CD14-positive monocyte (primary cell): Measurements from ENCODE around the gene RABEP2. TPM values are rescaled to one million over a fixed set of nuclear protein-coding genes. Genes with fewer than 3 reads are reported as not detected.

Source experiments
- DNase-seq, 3 donors: peaks; one replicate each; pipeline ENCODE4 v3.0.0-alpha.2; 2011 to 2022
- H2AFZ ChIP-seq: 2 replicates; pipeline ENCODE4 v1.6.0; 2012; ENCODE audit warnings: mild to moderate bottlenecking, low read depth, low read length, inconsistent platforms; ENCODE audit not compliant: insufficient read depth, poor library complexity, severe bottlenecking
- H3K27ac ChIP-seq, 2 donors: 1 replicate in 1 of 2; 2 replicates in 1 of 2; pipeline ENCODE4 v1.5.1; 2012 to 2013; ENCODE audit warnings: low read length in 2 of 2, control low read depth in 1 of 2, inconsistent platforms in 1 of 2, low read depth in 1 of 2, mild to moderate bottlenecking in 1 of 2
- H3K27me3 ChIP-seq, 2 donors: one replicate each; pipeline versions ENCODE4 v1.6.0 to v1.6.1; 2011 to 2013; ENCODE audit warnings: low read length in 2 of 2; ENCODE audit not compliant: control insufficient read depth in 2 of 2, insufficient read depth in 2 of 2
- H3K36me3 ChIP-seq, 2 donors: replicated peaks in 1 of 2; 1 replicate in 1 of 2; 2 replicates in 1 of 2; pipeline versions ENCODE4 v1.5.1 to v1.6.1; 2012 to 2013; ENCODE audit warnings: low read length in 2 of 2, control low read depth in 1 of 2, inconsistent platforms in 1 of 2, mild to moderate bottlenecking in 1 of 2; ENCODE audit not compliant: insufficient read depth in 2 of 2, control insufficient read depth in 1 of 2
- H3K4me1 ChIP-seq, 2 donors: 1 replicate in 1 of 2; 2 replicates in 1 of 2; pipeline versions ENCODE4 v1.5.1 to v1.6.1; 2012 to 2013; ENCODE audit warnings: low read length in 2 of 2, control low read depth in 1 of 2, inconsistent platforms in 1 of 2, mild to moderate bottlenecking in 1 of 2, moderate library complexity in 1 of 2; ENCODE audit not compliant: insufficient read depth in 2 of 2, control insufficient read depth in 1 of 2
- H3K4me2 ChIP-seq: replicated peaks from 2 replicates; pipeline ENCODE3; 2012; ENCODE audit warnings: low read length, moderate library complexity, mild to moderate bottlenecking; ENCODE audit not compliant: poor library complexity, severe bottlenecking; ENCODE audit errors: extremely low read depth
- H3K4me3 ChIP-seq, 3 experiments: fragments of 200-600 bp in 1 of 3; sonication (generic) in 1 of 3; replicated peaks in 1 of 3; 1 replicate in 2 of 3; 2 replicates in 1 of 3; pipeline ENCODE4 v1.5.1; 2011 to 2013; ENCODE audit warnings: low read length in 3 of 3, mild to moderate bottlenecking in 3 of 3, control low read depth in 2 of 3, low read depth in 2 of 3, inconsistent platforms in 1 of 3, moderate library complexity in 1 of 3
- H3K79me2 ChIP-seq: 2 replicates; pipeline ENCODE4 v1.6.0; 2012; ENCODE audit warnings: mild to moderate bottlenecking, control low read depth, inconsistent platforms, low read length, moderate library complexity; ENCODE audit not compliant: insufficient read depth
- H3K9ac ChIP-seq: 2 replicates; pipeline ENCODE4 v1.6.0; 2017; ENCODE audit warnings: low read length, mild to moderate bottlenecking; ENCODE audit not compliant: insufficient read depth, poor library complexity, severe bottlenecking
- H3K9me3 ChIP-seq, 2 donors: replicated peaks in 1 of 2; 1 replicate in 1 of 2; 2 replicates in 1 of 2; pipeline versions ENCODE4 v1.5.1 to v1.6.1; 2012 to 2013; ENCODE audit warnings: low read length in 2 of 2, control low read depth in 1 of 2; ENCODE audit not compliant: control insufficient read depth in 1 of 2, insufficient read depth in 1 of 2
- H4K20me1 ChIP-seq: 2 replicates; pipeline ENCODE4 v1.6.0; 2012; ENCODE audit warnings: mild to moderate bottlenecking, low read length, control low read depth, moderate library complexity; ENCODE audit not compliant: insufficient read depth
- H3K27ac Mint-ChIP-seq, 7 donors: one replicate each; pipeline ENCODE4 v1.8.0; 2020; ENCODE audit warnings: mild to moderate bottlenecking in 7 of 7, mixed read lengths in 7 of 7, moderate library complexity in 6 of 7, inconsistent platforms in 2 of 7
- H3K27me3 Mint-ChIP-seq, 3 donors: one replicate each; pipeline ENCODE4 v1.8.0; 2021 to 2022; ENCODE audit warnings: low read depth in 3 of 3, mild to moderate bottlenecking in 3 of 3, mixed read lengths in 3 of 3, moderate library complexity in 3 of 3, inconsistent platforms in 1 of 3
- H3K36me3 Mint-ChIP-seq, 2 donors: one replicate each; pipeline ENCODE4 v1.8.0; 2020; ENCODE audit warnings: mixed read lengths in 2 of 2, inconsistent platforms in 1 of 2, mild to moderate bottlenecking in 1 of 2
- H3K4me1 Mint-ChIP-seq: one replicate; pipeline ENCODE4 v1.8.0; 2020; ENCODE audit warnings: mild to moderate bottlenecking, mixed read lengths
- H3K4me3 Mint-ChIP-seq, 2 donors: one replicate each; pipeline ENCODE4 v1.8.0; 2020; ENCODE audit warnings: mild to moderate bottlenecking in 2 of 2, mixed read lengths in 2 of 2, moderate library complexity in 1 of 2
- H3K9me3 Mint-ChIP-seq, 7 donors: one replicate each; pipeline ENCODE4 v1.8.0; 2020 to 2022; ENCODE audit warnings: mixed read lengths in 7 of 7, mild to moderate bottlenecking in 6 of 7, moderate library complexity in 6 of 7, inconsistent platforms in 2 of 7
- WGBS: methylation state at CpG from one replicate; pipeline ENCODE4 v1.1.5; 2013; ENCODE audit warnings: missing lambda C conversion rate; ENCODE audit not compliant: insufficient coverage; 5-methylcytosine and 5-hydroxymethylcytosine counted together
- intact Hi-C, 2 donors: fragments of 100-400 bp; cut with micrococcal nuclease; formaldehyde crosslinking; loops; one replicate each; pipeline versions ENCODE4 v1.15.0 to v1.15.1; 2023
- polyA plus RNA-seq, 3 donors: library from polyadenylated mRNA; depleted of rRNA in 1 of 3; unstranded in 2 of 3; stranded (reverse) in 1 of 3; fragments of 300-500 nt in 2 of 3; fragments of >200 nt in 1 of 3; fragmentation: Illumina TruSeq in 2 of 3; gene quantifications; 1 replicate in 2 of 3; 2 replicates in 1 of 3; pipeline ENCODE4 v1.2.3, GENCODE V29; 2012 to 2021
- TF ChIP-seq, protein P1 (sequence below): fragments of 200-600 bp; IDR thresholded peaks from one replicate; pipeline ENCODE4 v1.8.0; 2022; ENCODE audit warnings: antibody characterized with exemption, mild to moderate bottlenecking

RABEP2 gene
- polyA plus RNA-seq, 3 donors, result 1.9 to 21.6 (median 2.5) TPM

DNA sequence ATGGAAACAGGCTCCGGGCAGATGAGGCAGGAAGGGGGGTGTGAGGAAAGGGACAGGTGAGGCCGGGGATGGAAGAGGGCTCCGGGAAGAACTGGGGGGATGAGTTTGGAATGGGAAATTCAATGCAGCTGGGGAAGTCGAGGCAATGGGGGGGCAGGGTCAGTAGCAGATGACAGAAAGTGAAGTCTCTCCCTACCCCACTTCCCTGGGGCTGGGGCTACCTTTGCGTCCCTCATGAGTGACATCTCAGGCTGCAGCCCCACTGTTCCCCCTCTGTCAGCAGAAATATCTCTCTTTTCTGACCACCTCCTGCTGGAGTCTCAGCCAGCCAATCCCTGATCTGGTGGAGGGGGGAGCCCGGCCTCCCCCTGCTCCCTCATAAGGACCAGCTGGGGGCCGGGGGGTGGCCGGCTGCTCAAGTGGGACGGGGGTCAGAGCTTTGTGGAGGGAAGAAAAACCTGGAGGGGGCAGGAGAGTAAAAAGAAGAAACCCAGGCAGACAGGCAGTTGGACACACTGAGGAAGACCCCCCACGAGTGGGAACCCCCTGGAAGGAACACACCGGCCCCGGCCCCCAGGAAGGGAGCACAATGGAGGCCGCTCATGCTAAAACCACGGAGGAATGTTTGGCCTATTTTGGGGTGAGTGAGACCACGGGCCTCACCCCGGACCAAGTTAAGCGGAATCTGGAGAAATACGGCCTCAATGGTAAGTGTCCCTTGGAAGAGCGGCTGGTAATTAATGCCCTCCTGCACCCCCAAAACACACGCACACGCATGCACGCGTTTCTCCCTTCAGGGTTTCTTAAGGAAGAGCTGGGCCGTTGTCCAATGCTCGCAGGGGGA, 46.7 kb downstream of the RABEP2 start, which contains the start of gene ATP2A1:
TSS of gene ATP2A1 (plus strand) at position 406 of the 844 bp plus-strand sequence. CDS start at position 590, 184 bp downstream.
- H3K9me3 ChIP-seq, result no peaks in the 10 kb centered on the region
- 77% methylated on average over 12 of the region's 25 CpGs for WGBS
- H3K27ac ChIP-seq, result no peak within 1 kb of the TSS
- no peak for DNase-seq
- peak within 1 kb of the TSS in 3 of 7 donors; percentile 9 to 78 (median 42) for H3K27ac Mint-ChIP-seq
- H2AFZ ChIP-seq, result peak within 1 kb of the TSS; percentile 99
- H3K4me3 ChIP-seq, result peak within 1 kb of the TSS; percentile 68 to 86 (median 70)
- H3K27me3 ChIP-seq, result peaks cover 0 to 11% of the 10 kb centered on the region in 2 donors
- intact Hi-C loops, result no loop called here
- peaks cover 0 to 3% (median 0%) of the 10 kb centered on the region in 7 donors for H3K9me3 Mint-ChIP-seq
- peaks cover 14 to 19% of the 10 kb centered on the region in 2 donors for H3K4me1 ChIP-seq
- TF ChIP-seq, protein P1, sequence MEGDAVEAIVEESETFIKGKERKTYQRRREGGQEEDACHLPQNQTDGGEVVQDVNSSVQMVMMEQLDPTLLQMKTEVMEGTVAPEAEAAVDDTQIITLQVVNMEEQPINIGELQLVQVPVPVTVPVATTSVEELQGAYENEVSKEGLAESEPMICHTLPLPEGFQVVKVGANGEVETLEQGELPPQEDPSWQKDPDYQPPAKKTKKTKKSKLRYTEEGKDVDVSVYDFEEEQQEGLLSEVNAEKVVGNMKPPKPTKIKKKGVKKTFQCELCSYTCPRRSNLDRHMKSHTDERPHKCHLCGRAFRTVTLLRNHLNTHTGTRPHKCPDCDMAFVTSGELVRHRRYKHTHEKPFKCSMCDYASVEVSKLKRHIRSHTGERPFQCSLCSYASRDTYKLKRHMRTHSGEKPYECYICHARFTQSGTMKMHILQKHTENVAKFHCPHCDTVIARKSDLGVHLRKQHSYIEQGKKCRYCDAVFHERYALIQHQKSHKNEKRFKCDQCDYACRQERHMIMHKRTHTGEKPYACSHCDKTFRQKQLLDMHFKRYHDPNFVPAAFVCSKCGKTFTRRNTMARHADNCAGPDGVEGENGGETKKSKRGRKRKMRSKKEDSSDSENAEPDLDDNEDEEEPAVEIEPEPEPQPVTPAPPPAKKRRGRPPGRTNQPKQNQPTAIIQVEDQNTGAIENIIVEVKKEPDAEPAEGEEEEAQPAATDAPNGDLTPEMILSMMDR, result no peak
- peaks cover 22% of the 10 kb centered on the region for H3K4me1 Mint-ChIP-seq
- H3K36me3 ChIP-seq, result peaks cover 6 to 13% of the 10 kb centered on the region in 2 donors
- peak within 1 kb of the TSS; percentile 86 to 94 for H3K4me3 Mint-ChIP-seq
- H3K4me2 ChIP-seq, result peak within 1 kb of the TSS; percentile 93
- peaks cover 16 to 26% (median 19%) of the 10 kb centered on the region in 3 donors for H3K27me3 Mint-ChIP-seq
- peaks cover 6 to 14% of the 10 kb centered on the region in 2 donors for H3K36me3 Mint-ChIP-seq
- H3K79me2 ChIP-seq, result no peaks in the 10 kb centered on the region
- peak within 1 kb of the TSS; percentile 52 for H3K9ac ChIP-seq
- H4K20me1 ChIP-seq, result peaks cover 11% of the 10 kb centered on the region

DNA sequence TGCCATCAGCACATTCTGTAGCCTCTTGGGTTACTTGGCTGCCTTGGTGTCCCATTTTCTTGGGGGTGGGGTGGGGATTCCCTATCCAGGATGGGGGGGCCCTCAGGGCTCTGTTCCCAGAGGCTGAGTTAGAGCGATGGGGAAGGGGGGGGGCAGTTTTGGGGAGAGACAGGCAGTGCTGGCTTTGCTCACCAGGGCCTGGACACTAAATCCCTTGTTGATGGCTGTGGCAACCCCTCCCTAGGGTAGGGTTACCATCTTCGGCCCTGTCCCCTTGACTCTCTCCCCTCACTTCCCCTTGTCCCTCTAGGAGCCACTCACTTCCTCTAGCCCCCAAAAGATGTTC, 47.4 kb downstream of the RABEP2 start:
- TF ChIP-seq, protein P1, result no peak
- H3K9me3 Mint-ChIP-seq, result peaks cover 0 to 3% (median 0%) of the 10 kb centered on the region in 7 donors
- H3K4me3 Mint-ChIP-seq, result no peak overlapping the region
- H3K27me3 Mint-ChIP-seq, result peaks cover 16 to 26% (median 19%) of the 10 kb centered on the region in 3 donors
- no peak for DNase-seq
- no peak overlapping the region for H3K4me3 ChIP-seq
- peak overlapping the region in 1 of 7 donors; percentile 42 for H3K27ac Mint-ChIP-seq
- H3K9ac ChIP-seq, result no peak overlapping the region
- peaks cover 10 to 21% of the 10 kb centered on the region in 2 donors for H3K36me3 Mint-ChIP-seq
- H3K79me2 ChIP-seq, result no peaks in the 10 kb centered on the region
- H2AFZ ChIP-seq, result no peak overlapping the region
- H3K4me1 ChIP-seq, result peaks cover 14 to 19% of the 10 kb centered on the region in 2 donors
- H3K27ac ChIP-seq, result no peak overlapping the region
- intact Hi-C loops, result no loop called here
- peaks cover 0 to 11% of the 10 kb centered on the region in 2 donors for H3K27me3 ChIP-seq
- WGBS, result 100% methylated on average over 1 of the region's 2 CpGs
- H4K20me1 ChIP-seq, result peaks cover 11% of the 10 kb centered on the region
- peaks cover 10 to 20% of the 10 kb centered on the region in 2 donors for H3K36me3 ChIP-seq
- peaks cover 22% of the 10 kb centered on the region for H3K4me1 Mint-ChIP-seq
- no peaks in the 10 kb centered on the region for H3K9me3 ChIP-seq
- no peak overlapping the region for H3K4me2 ChIP-seq
